Esophagus (tissue), 2 donors: Measurements from ENCODE around the gene MORN2. TPM values are rescaled to one million over a fixed set of nuclear protein-coding genes. Genes with fewer than 3 reads are reported as not detected.
"Not testable (repeated sequence)": the region's sequence is repeated elsewhere in the genome, so short reads cannot be mapped to it uniquely, and the experiment has no call there.

ENCODE experiments used
- H3K27ac ChIP-seq, 2 donors: one replicate each; pipeline ENCODE4 v1.5.1; 2013; ENCODE audit warnings: low read depth in 2 of 2, mild to moderate bottlenecking in 2 of 2, inconsistent platforms in 1 of 2, low read length in 1 of 2, moderate library complexity in 1 of 2
- H3K27me3 ChIP-seq, 2 donors: one replicate each; pipeline ENCODE4 v1.6.1; 2013; ENCODE audit warnings: low read length in 2 of 2, control low read depth in 1 of 2, mild to moderate bottlenecking in 1 of 2; ENCODE audit not compliant: insufficient read depth in 2 of 2, control insufficient read depth in 1 of 2
- H3K36me3 ChIP-seq, 2 donors: one replicate each; pipeline ENCODE4 v1.6.1; 2013; ENCODE audit warnings: low read length in 1 of 2; ENCODE audit not compliant: control insufficient read depth in 2 of 2, insufficient read depth in 2 of 2
- H3K4me1 ChIP-seq, 2 donors: one replicate each; pipeline ENCODE4 v1.6.1; 2013; ENCODE audit warnings: low read length in 1 of 2; ENCODE audit not compliant: control insufficient read depth in 2 of 2, insufficient read depth in 2 of 2
- H3K4me3 ChIP-seq, 2 donors: one replicate each; pipeline ENCODE4 v1.5.1; 2013; ENCODE audit warnings: low read length in 2 of 2, mild to moderate bottlenecking in 2 of 2, low read depth in 1 of 2, moderate library complexity in 1 of 2
- H3K9me3 ChIP-seq, 2 donors: one replicate each; pipeline ENCODE4 v1.6.1; 2013; ENCODE audit warnings: mild to moderate bottlenecking in 2 of 2, low read depth in 1 of 2, low read length in 1 of 2, moderate library complexity in 1 of 2; ENCODE audit not compliant: control insufficient read depth in 2 of 2, insufficient read depth in 1 of 2
- WGBS, 2 donors: extraction: QIAGEN DNeasy Blood & Tissue Kit; methylation state at CpG; one replicate each; pipeline ENCODE4 v1.1.7; 2013; 5-methylcytosine and 5-hydroxymethylcytosine counted together
- polyA plus RNA-seq, 2 donors: library from polyadenylated mRNA; stranded (reverse); fragments of 200-250 nt; gene quantifications; one replicate each; pipeline ENCODE4 v1.2.3, GENCODE V29; 2013
- donor health status: healthy with polysubstance abuse.
- donor health status: Bipolar disorder and iron deficiency.

Gene MORN2
- 10 to 100 TPM; 17.7 to 23.1 TPM for polyA plus RNA-seq

GRCh38 chr2:38875576-38876367 is at the start of gene MORN2, which contains the start of gene DHX57:
TSS of gene MORN2 (plus strand) at chr2:38875976.
TSS of gene DHX57 (minus strand) at chr2:38875934. CDS start at chr2:38868405, 7,529 bp downstream.
- Histone ChIP-seq H3K27me3 (no peaks in the 10 kb centered on the region), H3K27ac (peak within 1 kb of the TSS; percentile 64 to 78), H3K36me3 (no peaks in the 10 kb centered on the region), H3K4me3 (peak within 1 kb of the TSS; percentile 92 to 93), H3K9me3 (no peaks in the 10 kb centered on the region), H3K4me1 (no peaks in the 10 kb centered on the region)
- WGBS, 2 donors: 1% methylated on average over 51 to 52 of the region's 52 CpGs

GRCh38 chr2:38827539-38828145 is 48.1 kb upstream of the MORN2 start:
- 79 to 83% methylated on average over 10 of the region's 10 CpGs for WGBS, 2 donors
- H3K4me3 ChIP-seq, H3K9me3 ChIP-seq, H3K4me1 ChIP-seq, H3K27me3 ChIP-seq, H3K36me3 ChIP-seq, H3K27ac ChIP-seq: not testable (repeated sequence)

GRCh38 chr2:38828460-38828859 is 47.3 kb upstream of the MORN2 start:
- Histone ChIP-seq H3K36me3 (no peaks in the 10 kb centered on the region), H3K4me3 (no peak overlapping the region), H3K27ac (no peak overlapping the region), H3K9me3 (no peaks in the 10 kb centered on the region), H3K27me3 (no peaks in the 10 kb centered on the region), H3K4me1 (no peaks in the 10 kb centered on the region)
- WGBS, 2 donors: 84 to 86% methylated on average over 4 of the region's 4 CpGs

- Histone ChIP-seq H3K27ac (no peak overlapping the region), H3K36me3 (no peaks in the 10 kb centered on the region), H3K9me3 (no peaks in the 10 kb centered on the region), H3K4me1 (no peaks in the 10 kb centered on the region), H3K4me3 (no peak overlapping the region), H3K27me3 (no peaks in the 10 kb centered on the region)
- 96 to 97% methylated on average over 1 of the region's 1 CpG for WGBS, 2 donors
Observed at GRCh38 chr2:38829971-38830370, 45.8 kb upstream of the MORN2 start.

- H3K4me1 ChIP-seq: no peaks in the 10 kb centered on the region
- H3K27me3 ChIP-seq: no peaks in the 10 kb centered on the region
- H3K27ac ChIP-seq: no peak overlapping the region
- no peaks in the 10 kb centered on the region for H3K9me3 ChIP-seq
- no peaks in the 10 kb centered on the region for H3K36me3 ChIP-seq
- no peak overlapping the region for H3K4me3 ChIP-seq
- WGBS, 2 donors: 91 to 94% methylated on average over 6 of the region's 6 CpGs
Observed at GRCh38 chr2:38830526-38831159, 45.1 kb upstream of the MORN2 start.

GRCh38 chr2:38835015-38835601 is 40.7 kb upstream of the MORN2 start:
- Histone ChIP-seq H3K36me3 (no peaks in the 10 kb centered on the region), H3K27me3 (no peaks in the 10 kb centered on the region), H3K4me1 (no peaks in the 10 kb centered on the region), H3K27ac (no peak overlapping the region), H3K4me3 (no peak overlapping the region), H3K9me3 (no peaks in the 10 kb centered on the region)
- WGBS, 2 donors: 56 to 59% methylated on average over 1 of the region's 1 CpG

GRCh38 chr2:38835990-38836389 is 39.8 kb upstream of the MORN2 start:
- Histone ChIP-seq H3K27ac (no peak overlapping the region), H3K36me3 (peaks cover 0 to 3% of the 10 kb centered on the region in 2 donors), H3K9me3 (no peaks in the 10 kb centered on the region), H3K4me1 (no peaks in the 10 kb centered on the region), H3K4me3 (no peak overlapping the region), H3K27me3 (no peaks in the 10 kb centered on the region)
- 88 to 95% methylated on average over 3 of the region's 3 CpGs for WGBS, 2 donors

GRCh38 chr2:38836791-38837190 is 39.0 kb upstream of the MORN2 start:
- peaks cover 0 to 3% of the 10 kb centered on the region in 2 donors for H3K36me3 ChIP-seq
- H3K4me1 ChIP-seq: no peaks in the 10 kb centered on the region
- WGBS, 2 donors: 92 to 93% methylated on average over 2 of the region's 2 CpGs
- no peaks in the 10 kb centered on the region for H3K27me3 ChIP-seq
- H3K27ac ChIP-seq: no peak overlapping the region
- no peak overlapping the region for H3K4me3 ChIP-seq
- no peaks in the 10 kb centered on the region for H3K9me3 ChIP-seq

GRCh38 chr2:38850045-38850444 is 25.7 kb upstream of the MORN2 start:
- no peaks in the 10 kb centered on the region for H3K27me3 ChIP-seq
- H3K36me3 ChIP-seq: peaks cover 0 to 3% of the 10 kb centered on the region in 2 donors
- H3K4me3 ChIP-seq: no peak overlapping the region
- no peaks in the 10 kb centered on the region for H3K4me1 ChIP-seq
- WGBS, 2 donors: 73 to 88% methylated on average over 3 of the region's 3 CpGs
- no peaks in the 10 kb centered on the region for H3K9me3 ChIP-seq
- no peak overlapping the region for H3K27ac ChIP-seq
